Epithelial cell of esophagus (primary cell): ENCODE data around the gene ZNF442.

Source experiments
- DNase-seq: peaks from one replicate; pipeline ENCODE4 v3.0.0; 2010; ENCODE audit warnings: low read depth
- H3K4me3 ChIP-seq: 2 replicates; pipeline ENCODE4 v1.5.1; 2011; ENCODE audit warnings: mild to moderate bottlenecking, low read length, control low read depth
- TF ChIP-seq, protein P1 (sequence below): IDR thresholded peaks from 2 replicates; pipeline ENCODE4 v1.5.1; 2011; ENCODE audit warnings: low read depth, mild to moderate bottlenecking, low read length, control low read depth, inconsistent platforms; ENCODE audit not compliant: insufficient read depth; ENCODE audit errors: missing control alignments

Gene ZNF442

DNA sequence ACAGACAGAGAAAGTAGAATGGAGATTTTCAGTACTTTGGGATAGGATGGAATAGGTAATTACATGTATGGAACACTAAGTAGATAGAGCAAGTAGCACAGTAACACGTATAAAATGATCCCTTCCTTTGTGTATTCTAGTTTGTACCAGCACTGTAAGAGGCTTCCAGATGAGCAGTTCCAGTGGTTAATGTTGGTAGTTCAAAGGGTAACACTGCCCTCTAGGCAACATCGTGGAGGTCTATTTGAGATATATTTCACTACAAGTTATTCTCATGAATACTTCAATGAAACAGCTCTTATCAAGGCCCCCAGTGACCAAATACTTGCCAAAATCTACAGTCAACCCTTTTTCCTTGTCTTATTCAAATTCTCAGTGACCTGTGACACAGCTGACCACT, 18.6 kb downstream of the ZNF442 start:
- TF ChIP-seq, protein P1, sequence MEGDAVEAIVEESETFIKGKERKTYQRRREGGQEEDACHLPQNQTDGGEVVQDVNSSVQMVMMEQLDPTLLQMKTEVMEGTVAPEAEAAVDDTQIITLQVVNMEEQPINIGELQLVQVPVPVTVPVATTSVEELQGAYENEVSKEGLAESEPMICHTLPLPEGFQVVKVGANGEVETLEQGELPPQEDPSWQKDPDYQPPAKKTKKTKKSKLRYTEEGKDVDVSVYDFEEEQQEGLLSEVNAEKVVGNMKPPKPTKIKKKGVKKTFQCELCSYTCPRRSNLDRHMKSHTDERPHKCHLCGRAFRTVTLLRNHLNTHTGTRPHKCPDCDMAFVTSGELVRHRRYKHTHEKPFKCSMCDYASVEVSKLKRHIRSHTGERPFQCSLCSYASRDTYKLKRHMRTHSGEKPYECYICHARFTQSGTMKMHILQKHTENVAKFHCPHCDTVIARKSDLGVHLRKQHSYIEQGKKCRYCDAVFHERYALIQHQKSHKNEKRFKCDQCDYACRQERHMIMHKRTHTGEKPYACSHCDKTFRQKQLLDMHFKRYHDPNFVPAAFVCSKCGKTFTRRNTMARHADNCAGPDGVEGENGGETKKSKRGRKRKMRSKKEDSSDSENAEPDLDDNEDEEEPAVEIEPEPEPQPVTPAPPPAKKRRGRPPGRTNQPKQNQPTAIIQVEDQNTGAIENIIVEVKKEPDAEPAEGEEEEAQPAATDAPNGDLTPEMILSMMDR: no peak
- no peak overlapping the region for H3K4me3 ChIP-seq
- no peak for DNase-seq

DNA sequence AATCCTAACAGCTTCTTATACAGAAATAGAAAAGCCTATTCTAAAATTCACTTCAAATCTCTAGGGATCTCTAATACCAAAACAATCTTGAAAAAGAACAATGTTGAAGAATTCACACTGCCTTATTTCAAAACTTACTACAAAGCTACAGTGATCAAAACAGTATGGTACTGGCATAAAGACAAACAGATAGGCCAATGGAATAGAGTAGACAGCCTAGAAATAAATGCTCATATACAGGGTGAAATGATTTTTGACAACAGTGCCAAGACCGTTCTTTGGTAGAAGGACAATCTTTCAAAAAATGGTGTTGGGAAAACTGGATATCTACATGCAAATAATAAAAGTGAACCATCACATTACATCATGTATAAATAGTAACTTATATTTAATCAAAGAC, 20.3 kb downstream of the ZNF442 start:
- TF ChIP-seq, protein P1: no peak
- DNase-seq: no peak
- no peak overlapping the region for H3K4me3 ChIP-seq

DNA sequence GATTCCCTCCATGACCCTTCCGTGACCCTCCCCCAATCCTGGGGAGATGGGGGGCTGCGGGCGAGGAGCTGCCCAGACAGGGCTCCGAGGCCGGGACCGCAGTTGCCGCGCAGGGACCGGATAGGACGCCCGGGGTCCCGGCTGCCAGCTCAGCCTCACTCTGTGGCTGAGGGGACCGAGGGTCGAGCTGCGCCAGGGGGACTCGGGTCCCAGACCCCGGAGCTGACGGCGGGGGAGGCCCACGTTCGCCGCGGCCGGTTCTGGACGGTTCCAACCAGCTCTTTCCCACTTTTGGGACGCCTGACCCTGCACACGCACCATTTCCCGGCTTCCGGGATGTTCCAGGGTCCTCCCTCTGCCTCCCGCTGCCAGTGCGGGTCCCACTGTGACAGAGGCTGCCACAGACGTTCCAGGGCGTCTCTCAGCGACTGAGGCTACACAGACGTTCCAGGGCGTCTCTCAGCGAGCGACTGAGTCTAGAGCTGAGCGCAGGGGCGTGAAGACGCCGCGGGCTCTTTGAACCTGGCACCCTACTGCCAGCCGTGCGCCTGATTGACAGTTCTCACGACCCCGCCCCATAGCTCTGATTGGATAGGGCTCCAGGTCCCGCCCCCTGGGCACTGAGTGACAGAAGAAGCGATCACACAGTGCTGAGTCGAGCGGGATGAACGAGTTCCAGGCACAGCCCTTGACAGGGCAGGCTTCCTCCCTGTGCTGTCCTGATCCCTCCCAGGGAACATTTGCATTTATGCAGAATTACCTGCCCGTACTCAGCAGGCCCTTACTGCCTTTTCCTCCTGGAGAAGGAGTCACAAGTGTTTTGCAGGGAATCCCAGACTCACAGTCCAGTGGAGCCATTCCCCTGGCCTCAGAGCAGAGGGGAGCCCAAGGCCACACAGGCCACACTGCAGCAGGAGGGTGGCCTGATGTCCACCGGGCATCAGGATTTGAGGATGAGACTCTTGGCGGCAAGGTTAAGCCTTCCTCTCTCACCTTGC, 32.0 kb downstream of the ZNF442 start, which contains the start of gene ZNF563:
Gene ZNF563, minus strand, starts transcription at position 472 of the 998 bp plus-strand sequence. Its CDS starts 151 bp downstream, at position 321.
- peak within 1 kb of the TSS; percentile 83 for H3K4me3 ChIP-seq
- DNase-seq: peak; percentile 96
- TF ChIP-seq, protein P1: no peak

- H3K4me3 ChIP-seq: no peak overlapping the region
- DNase-seq: no peak
- TF ChIP-seq, protein P1: no peak
Observed at GRCh38 chr19:12331211-12331941, 34.1 kb downstream of the ZNF442 start.

DNA sequence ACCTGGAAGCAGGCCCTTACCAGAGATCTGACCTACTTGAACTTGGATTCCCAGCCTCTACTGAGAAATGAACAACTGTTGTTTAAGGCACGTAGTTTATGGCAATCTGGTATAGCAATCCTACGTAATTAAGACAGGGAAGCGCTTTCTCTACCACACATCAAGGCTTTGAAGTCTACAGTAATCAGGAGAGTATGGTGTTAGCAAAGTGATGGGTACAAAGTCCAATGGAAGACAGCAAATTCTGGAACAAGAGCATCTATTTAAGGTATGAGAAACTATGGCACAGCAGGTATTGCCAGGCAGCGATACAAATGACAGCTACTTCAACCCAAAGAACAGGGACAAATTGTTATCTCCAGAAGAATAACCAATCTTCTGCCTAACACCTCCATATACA, 35.1 kb downstream of the ZNF442 start:
- DNase-seq: no peak
- H3K4me3 ChIP-seq: no peak overlapping the region
- TF ChIP-seq, protein P1: no peak

- H3K4me3 ChIP-seq: no peak overlapping the region
- no peak for DNase-seq
- TF ChIP-seq, protein P1: no peak
Observed at GRCh38 chr19:12325690-12326089, 39.8 kb downstream of the ZNF442 start.
